HCT116 (cell line): ENCODE measurements around the gene RIMOC1. TPM values are rescaled to one million over a fixed set of nuclear protein-coding genes. Genes with fewer than 3 reads are reported as not detected.

Source experiments
- ATAC-seq: fragments of 200-7000 bp; cut with Tn5 transposase; 2 replicates; pipeline ENCODE4 v1.9.1; 2020; ENCODE audit warnings: mild to moderate bottlenecking, moderate library complexity
- BruUV-seq: library from RNA; stranded (reverse); fragments of 400-500 nt; replicated peaks from 2 replicates; lab custom pipeline; 2021; lab: Mats Ljungman, UMichigan
- CTCF ChIA-PET: fragments of 300-600 bp; sonication (Branson Sonifier 250); formaldehyde crosslinking; loops from one replicate; lab custom pipeline; 2021; ENCODE audit warnings: antibody characterized with exemption; lab: Charles Lee
- POLR2A ChIA-PET: fragments of 300-600, 350-600 bp; sonication (Branson Sonifier 250); formaldehyde crosslinking; loops from one replicate; lab custom pipeline; 2021; ENCODE audit warnings: antibody characterized with exemption; lab: Charles Lee
- RAD21 ChIA-PET, 2 experiments: fragments of 300-600 bp; sonication (Branson Sonifier 250); formaldehyde crosslinking; loops; one replicate each; lab custom pipeline; 2023; ENCODE audit warnings: low total read pairs in 2 of 2; ENCODE audit not compliant: uncharacterized antibody in 2 of 2, unreplicated experiment in 2 of 2, low non-redundant PET in 1 of 2; lab: Charles Lee
- DNase-seq: peaks from one replicate; pipeline ENCODE4 v3.0.0-alpha.2; 2010; ENCODE audit warnings: low read depth, low spot score
- H2AFZ ChIP-seq: fragments of 200-600 bp; shearing (Covaris generic), sonication (generic); 2 replicates; pipeline ENCODE4 v1.6.1; 2017; ENCODE audit warnings: low read depth, mixed run types, mixed read lengths, antibody characterized with exemption, low read length; ENCODE audit not compliant: poor library complexity, severe bottlenecking
- H3K27ac ChIP-seq: 2 replicates; pipeline ENCODE4 v1.5.1; 2012; ENCODE audit warnings: low read depth, low read length
- H3K27me3 ChIP-seq: fragments of 200-600 bp; sonication (generic); 2 replicates; pipeline ENCODE4 v1.6.1; 2016; ENCODE audit warnings: mixed run types, low read length, mixed read lengths; ENCODE audit not compliant: insufficient read depth
- H3K36me3 ChIP-seq, 2 experiments: fragments of 200-500 bp in 1 of 2; fragments of 200-600 bp in 1 of 2; sonication (Bioruptor generic) in 1 of 2; sonication (generic) in 1 of 2; 2 replicates each; pipeline versions ENCODE4 v1.5.1 to v1.6.1; 2014 to 2016; ENCODE audit warnings: low read length in 2 of 2, inconsistent platforms in 1 of 2, mixed read lengths in 1 of 2, mixed run types in 1 of 2; ENCODE audit not compliant: insufficient read depth in 2 of 2, control insufficient read depth in 1 of 2
- H3K4me1 ChIP-seq, 2 experiments: fragments of 200-600 bp in 1 of 2; sonication (generic) in 1 of 2; 2 replicates each; pipeline versions ENCODE4 v1.5.1 to v1.6.1; 2012 to 2017; ENCODE audit warnings: low read length in 2 of 2, inconsistent platforms in 1 of 2, mild to moderate bottlenecking in 1 of 2, mixed read lengths in 1 of 2, mixed run types in 1 of 2, moderate library complexity in 1 of 2; ENCODE audit not compliant: insufficient read depth in 2 of 2, control insufficient read depth in 1 of 2
- H3K4me2 ChIP-seq: fragments of 200-600 bp; sonication (generic); 2 replicates; pipeline ENCODE4 v1.6.1; 2017; ENCODE audit warnings: mixed run types, low read length, mixed read lengths
- H3K4me3 ChIP-seq, 2 experiments: fragments of 200-600 bp in 1 of 2; sonication (generic) in 1 of 2; replicated peaks in 1 of 2; 2 replicates each; pipeline ENCODE4 v1.5.1; 2011 to 2016; ENCODE audit warnings: low read length in 2 of 2, control low read depth in 1 of 2, low read depth in 1 of 2, mild to moderate bottlenecking in 1 of 2, mixed read lengths in 1 of 2, mixed run types in 1 of 2
- H3K79me2 ChIP-seq: fragments of 200-600 bp; sonication (generic); 2 replicates; pipeline ENCODE4 v1.6.1; 2017; ENCODE audit warnings: mild to moderate bottlenecking, mixed run types, low read length, moderate library complexity, mixed read lengths; ENCODE audit not compliant: insufficient read depth
- H3K9ac ChIP-seq: fragments of 200-600 bp; sonication (generic); 2 replicates; pipeline ENCODE4 v1.6.1; 2016; ENCODE audit warnings: low read length, mixed read lengths
- H3K9me2 ChIP-seq: fragments of 200-600 bp; sonication (generic), shearing (Covaris generic); 2 replicates; pipeline ENCODE4 v1.6.1; 2017; ENCODE audit warnings: mixed run types, mild to moderate bottlenecking, moderate library complexity; ENCODE audit not compliant: insufficient read depth
- H3K9me3 ChIP-seq, 2 experiments: fragments of 200-500 bp in 1 of 2; fragments of 200-600 bp in 1 of 2; sonication (Bioruptor generic) in 1 of 2; sonication (generic) in 1 of 2; 2 replicates each; pipeline ENCODE4 v1.6.1; 2014 to 2017; ENCODE audit warnings: low read length in 2 of 2, mixed read lengths in 2 of 2, inconsistent platforms in 1 of 2, low read depth in 1 of 2, mild to moderate bottlenecking in 1 of 2, mixed run types in 1 of 2, moderate library complexity in 1 of 2; ENCODE audit not compliant: control insufficient read depth in 1 of 2, insufficient read depth in 1 of 2
- H4K20me1 ChIP-seq: fragments of 200-600 bp; sonication (generic), shearing (Covaris generic); 2 replicates; pipeline ENCODE4 v1.6.1; 2017; ENCODE audit warnings: mixed run types, mild to moderate bottlenecking, moderate library complexity; ENCODE audit not compliant: insufficient read depth
- ATF3 ChIP-seq: IDR thresholded peaks from 2 replicates; pipeline ENCODE4 v1.6.1; 2012
- CBX3 ChIP-seq: IDR thresholded peaks from 2 replicates; pipeline ENCODE4 v1.6.1; 2012; ENCODE audit warnings: low read depth
- CEBPB ChIP-seq: IDR thresholded peaks from 2 replicates; pipeline ENCODE4 v1.6.1; 2012; ENCODE audit warnings: low read depth
- EGR1 ChIP-seq: IDR thresholded peaks from 2 replicates; pipeline ENCODE4 v1.6.1; 2012; ENCODE audit warnings: low read depth
- EZH2 ChIP-seq: fragments of 200-600 bp; sonication (generic); IDR thresholded peaks from 2 replicates; pipeline ENCODE4 v1.6.1; 2017; ENCODE audit warnings: antibody characterized with exemption, mixed run types
- EZH2phosphoT487 ChIP-seq: fragments of 200-600 bp; IDR thresholded peaks from 2 replicates; pipeline ENCODE4 v1.6.1; 2018; ENCODE audit warnings: antibody characterized with exemption, borderline replicate concordance
- POLR2A ChIP-seq: IDR thresholded peaks from 2 replicates; pipeline ENCODE4 v1.7.0; 2011; ENCODE audit warnings: borderline replicate concordance; ENCODE audit not compliant: insufficient read depth, insufficient read length; ENCODE audit errors: extremely low read depth
- POLR2AphosphoS5 ChIP-seq: IDR thresholded peaks from 2 replicates; pipeline ENCODE4 v1.6.1; 2011; ENCODE audit warnings: mild to moderate bottlenecking, low read depth, low read length, moderate library complexity
- RAD21 ChIP-seq: IDR thresholded peaks from 2 replicates; pipeline ENCODE4 v1.6.1; 2012; ENCODE audit warnings: low read depth, mild to moderate bottlenecking
- REST ChIP-seq: IDR thresholded peaks from 2 replicates; pipeline ENCODE4 v1.6.1; 2012; ENCODE audit warnings: low read depth
- SRF ChIP-seq: IDR thresholded peaks from 2 replicates; pipeline ENCODE4 v1.6.1; 2012; ENCODE audit warnings: low read depth
- TCF7L2 ChIP-seq: IDR thresholded peaks from 2 replicates; pipeline ENCODE4 v1.7.0; 2011; ENCODE audit warnings: borderline replicate concordance, inconsistent platforms; ENCODE audit not compliant: insufficient read depth, insufficient read length; ENCODE audit errors: extremely low read depth
- YY1 ChIP-seq: IDR thresholded peaks from 2 replicates; pipeline ENCODE4 v1.6.1; 2011; ENCODE audit warnings: low read length, low read depth, moderate library complexity, mild to moderate bottlenecking; ENCODE audit not compliant: insufficient replicate concordance; ENCODE audit errors: extremely low read depth
- ZBTB33 ChIP-seq: IDR thresholded peaks from 2 replicates; pipeline ENCODE4 v1.6.1; 2011; ENCODE audit warnings: mild to moderate bottlenecking, low read length, moderate library complexity; ENCODE audit not compliant: insufficient replicate concordance; ENCODE audit errors: extremely low read depth
- ZNF274 ChIP-seq: fragments of 200-500 bp; sonication (Bioruptor generic); IDR thresholded peaks from 2 replicates; pipeline ENCODE4 v1.6.1; 2014; ENCODE audit warnings: mild to moderate bottlenecking, low read depth, low read length, inconsistent platforms
- intact Hi-C: fragments of 100-400 bp; cut with micrococcal nuclease; formaldehyde crosslinking; loops from 2 replicates; pipeline ENCODE4 v1.10.0; 2022
- total RNA-seq: library from RNA; stranded (reverse); gene quantifications from one replicate; pipeline ENCODE4 v1.2.1, GENCODE V29; 2021; ENCODE audit not compliant: unreplicated experiment
- TF ChIP-seq, protein P1 (sequence below), 3 experiments: fragments of 200-600 bp in 1 of 3; sonication (generic) in 1 of 3; IDR thresholded peaks in 2 of 3; conservative IDR thresholded peaks in 1 of 3; 2 replicates each; pipeline ENCODE4 v1.5.1; 2012 to 2017; ENCODE audit warnings: low read depth in 2 of 3, low read length in 2 of 3, antibody characterized with exemption in 1 of 3, borderline replicate concordance in 1 of 3, control low read depth in 1 of 3, mild to moderate bottlenecking in 1 of 3, mixed read lengths in 1 of 3, mixed run types in 1 of 3, moderate library complexity in 1 of 3; ENCODE audit not compliant: insufficient read depth in 1 of 3
- TF ChIP-seq, protein P2 (sequence below): IDR thresholded peaks from 2 replicates; pipeline ENCODE4 v1.6.1; 2012

Gene RIMOC1
- total RNA-seq, 1 experiment from 2014 or later = 28.2 TPM

DNA sequence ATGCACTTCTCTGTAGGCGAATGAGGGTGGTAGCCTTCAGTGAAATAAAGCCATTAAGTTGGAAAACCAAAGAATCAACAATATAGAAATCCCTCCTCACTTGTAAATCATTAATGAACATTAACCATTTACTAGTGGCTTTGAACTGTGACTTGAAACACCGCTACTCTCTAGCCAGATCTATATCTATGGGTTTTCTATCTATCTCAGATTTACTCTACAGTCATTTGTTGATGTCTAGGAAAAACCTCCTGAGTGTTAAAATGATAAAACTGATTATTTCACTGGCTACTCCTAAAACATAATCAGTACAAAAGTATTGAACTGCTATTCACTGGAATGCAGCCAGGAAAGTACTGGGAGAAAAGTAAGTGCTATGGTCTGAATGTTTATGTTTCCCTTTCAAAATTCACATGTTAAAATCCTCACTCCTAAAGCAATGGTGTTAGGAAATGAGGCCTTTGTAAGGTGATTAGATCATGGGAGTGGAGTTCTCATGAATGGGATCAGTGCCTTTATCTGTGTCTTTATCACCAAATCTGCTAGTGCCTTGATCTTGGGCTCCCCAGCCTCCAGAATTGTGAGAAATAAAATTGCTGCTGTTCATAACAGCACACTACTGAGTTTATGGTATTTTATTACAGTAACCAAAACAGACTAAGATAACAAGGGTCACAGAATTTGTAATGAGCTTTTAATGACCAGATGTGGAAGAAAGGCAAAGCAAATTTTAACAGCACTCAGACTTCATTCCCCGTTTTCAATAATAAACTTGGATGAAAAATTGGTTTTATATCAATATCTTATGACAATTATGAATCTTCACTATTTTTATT, 25.3 kb upstream of the RIMOC1 start:
- no peak overlapping the region for H3K27ac ChIP-seq
- DNase-seq (no peak), ATAC-seq (no peak)
- RAD21 ChIA-PET = no interaction called here
- no peaks in the 10 kb centered on the region for H3K9me2 ChIP-seq
- H3K36me3 ChIP-seq = no peaks in the 10 kb centered on the region
- H3K79me2 ChIP-seq = no peaks in the 10 kb centered on the region
- no peak overlapping the region for H3K4me2 ChIP-seq
- no peak overlapping the region for H2AFZ ChIP-seq
- no peaks in the 10 kb centered on the region for H3K27me3 ChIP-seq
- H3K4me1 ChIP-seq = no peaks in the 10 kb centered on the region
- no TSS peak for BruUV-seq
- no peak overlapping the region for H3K9ac ChIP-seq
- H3K4me3 ChIP-seq = no peak overlapping the region
- no peaks in the 10 kb centered on the region for H3K9me3 ChIP-seq
- POLR2A ChIA-PET = no interaction called here
- intact Hi-C loops = no loop called here
- H4K20me1 ChIP-seq = no peaks in the 10 kb centered on the region
- CTCF ChIA-PET = no interaction called here
- TF ChIP-seq EZH2phosphoT487 = no peak
- TF ChIP-seq, protein P1, sequence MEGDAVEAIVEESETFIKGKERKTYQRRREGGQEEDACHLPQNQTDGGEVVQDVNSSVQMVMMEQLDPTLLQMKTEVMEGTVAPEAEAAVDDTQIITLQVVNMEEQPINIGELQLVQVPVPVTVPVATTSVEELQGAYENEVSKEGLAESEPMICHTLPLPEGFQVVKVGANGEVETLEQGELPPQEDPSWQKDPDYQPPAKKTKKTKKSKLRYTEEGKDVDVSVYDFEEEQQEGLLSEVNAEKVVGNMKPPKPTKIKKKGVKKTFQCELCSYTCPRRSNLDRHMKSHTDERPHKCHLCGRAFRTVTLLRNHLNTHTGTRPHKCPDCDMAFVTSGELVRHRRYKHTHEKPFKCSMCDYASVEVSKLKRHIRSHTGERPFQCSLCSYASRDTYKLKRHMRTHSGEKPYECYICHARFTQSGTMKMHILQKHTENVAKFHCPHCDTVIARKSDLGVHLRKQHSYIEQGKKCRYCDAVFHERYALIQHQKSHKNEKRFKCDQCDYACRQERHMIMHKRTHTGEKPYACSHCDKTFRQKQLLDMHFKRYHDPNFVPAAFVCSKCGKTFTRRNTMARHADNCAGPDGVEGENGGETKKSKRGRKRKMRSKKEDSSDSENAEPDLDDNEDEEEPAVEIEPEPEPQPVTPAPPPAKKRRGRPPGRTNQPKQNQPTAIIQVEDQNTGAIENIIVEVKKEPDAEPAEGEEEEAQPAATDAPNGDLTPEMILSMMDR (IDR thresholded peaks at IDR 0.05 in 2 of 3, conservative IDR thresholded peaks at IDR 0.05 in 1 of 3; ENCODE audit: borderline replicate concordance in 1 of 3, insufficient read depth in 1 of 3, low read depth in 2 of 3, low read length in 2 of 3) = no peak
- no peak for TF ChIP-seq ATF3
- TF ChIP-seq RAD21 = no peak
- no peak for TF ChIP-seq YY1
- no peak for TF ChIP-seq EGR1
- no peak for TF ChIP-seq ZNF274
- TF ChIP-seq POLR2AphosphoS5 = no peak
- TF ChIP-seq TCF7L2 = no peak
- TF ChIP-seq EZH2 = no peak
- TF ChIP-seq CBX3 = no peak
- TF ChIP-seq, protein P2, sequence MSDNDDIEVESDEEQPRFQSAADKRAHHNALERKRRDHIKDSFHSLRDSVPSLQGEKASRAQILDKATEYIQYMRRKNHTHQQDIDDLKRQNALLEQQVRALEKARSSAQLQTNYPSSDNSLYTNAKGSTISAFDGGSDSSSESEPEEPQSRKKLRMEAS = no peak
- TF ChIP-seq POLR2A = no peak
- no peak for TF ChIP-seq CEBPB
- no peak for TF ChIP-seq ZBTB33
- TF ChIP-seq REST = no peak
- no peak for TF ChIP-seq SRF
